A673 (cell line): ENCODE measurements around the gene VCAN. TPM values are rescaled to one million over a fixed set of nuclear protein-coding genes. Genes with fewer than 3 reads are reported as not detected.

Experiments used
- BruUV-seq: library from RNA; stranded (reverse); fragments of 400-500 nt; replicated peaks from 2 replicates; lab custom pipeline; 2021; lab: Mats Ljungman, UMichigan
- CTCF ChIA-PET: fragments of 300-600 bp; sonication (Branson Sonifier 250); formaldehyde crosslinking; loops from one replicate; lab custom pipeline; 2022; ENCODE audit warnings: antibody characterized with exemption; lab: Charles Lee
- POLR2A ChIA-PET: fragments of 300-600 bp; sonication (Branson Sonifier 250); formaldehyde crosslinking; loops from one replicate; lab custom pipeline; 2022; ENCODE audit warnings: antibody characterized with exemption; ENCODE audit not compliant: low non-redundant PET; lab: Charles Lee
- DNase-seq: peaks from one replicate; pipeline ENCODE4 v3.0.0-alpha.2; 2015; ENCODE audit warnings: low spot score
- H3K27ac ChIP-seq: fragments of 200-600 bp; sonication (generic); 2 replicates; pipeline ENCODE4 v1.5.1; 2016; ENCODE audit warnings: mixed run types, low read depth, mild to moderate bottlenecking, mixed read lengths, antibody characterized with exemption, low read length; ENCODE audit not compliant: poor library complexity, severe bottlenecking
- H3K27me3 ChIP-seq: fragments of 200-600 bp; sonication (generic); replicated peaks from 2 replicates; pipeline ENCODE4 v1.6.1; 2017; ENCODE audit warnings: mixed run types, low read depth, mild to moderate bottlenecking, mixed read lengths, antibody characterized with exemption, low read length; ENCODE audit not compliant: insufficient read depth, poor library complexity
- H3K36me3 ChIP-seq: fragments of 200-600 bp; sonication (generic); 2 replicates; pipeline ENCODE4 v1.6.1; 2016; ENCODE audit warnings: mixed run types, mild to moderate bottlenecking, mixed read lengths, antibody characterized with exemption, low read length; ENCODE audit not compliant: insufficient read depth, poor library complexity, severe bottlenecking
- H3K4me1 ChIP-seq: fragments of 200-600 bp; sonication (generic); 2 replicates; pipeline ENCODE4 v1.6.1; 2017; ENCODE audit warnings: mixed run types, mild to moderate bottlenecking, mixed read lengths, antibody characterized with exemption, low read length; ENCODE audit not compliant: insufficient read depth, poor library complexity, severe bottlenecking
- H3K4me3 ChIP-seq: fragments of 200-600 bp; sonication (generic); 2 replicates; pipeline ENCODE4 v1.5.1; 2016; ENCODE audit warnings: low read depth, mixed run types, mild to moderate bottlenecking, mixed read lengths, low read length; ENCODE audit not compliant: poor library complexity, severe bottlenecking
- H3K9me3 ChIP-seq: fragments of 200-600 bp; sonication (generic); 2 replicates; pipeline ENCODE4 v1.6.1; 2016; ENCODE audit warnings: mixed run types, low read depth, mild to moderate bottlenecking, mixed read lengths, antibody characterized with exemption, low read length; ENCODE audit not compliant: poor library complexity, severe bottlenecking
- CTCF ChIP-seq: fragments of 300-800, 200-600 bp; sonication (generic); conservative IDR thresholded peaks from 2 replicates; pipeline ENCODE4 v1.5.1; 2017; ENCODE audit warnings: low read depth, mild to moderate bottlenecking, antibody characterized with exemption, low read length, moderate library complexity, mixed read lengths
- EZH2 ChIP-seq: fragments of 200-600 bp; sonication (generic); IDR thresholded peaks from 2 replicates; pipeline ENCODE4 v1.6.1; 2017; ENCODE audit warnings: borderline replicate concordance, low read depth, mild to moderate bottlenecking, mixed read lengths, antibody characterized with exemption, low read length; ENCODE audit not compliant: poor library complexity, severe bottlenecking
- intact Hi-C: fragments of 100-400 bp; cut with micrococcal nuclease; formaldehyde crosslinking; loops from one replicate; pipeline ENCODE4 v1.10.0; 2022; ENCODE audit not compliant: unreplicated experiment
- total RNA-seq: library from RNA; stranded (reverse); gene quantifications from 2 replicates; pipeline ENCODE4 v1.2.3, GENCODE V29; 2021

VCAN gene
- total RNA-seq, 1 experiment from 2014 or later = 0.90 TPM

- TF ChIP-seq CTCF (no peak), EZH2 (no peak)
- intact Hi-C loops = no loop called here
- CTCF ChIA-PET = no interaction called here
- POLR2A ChIA-PET = no interaction called here
- BruUV-seq = no TSS peak
- Histone ChIP-seq H3K27ac (no peak overlapping the region), H3K9me3 (no peaks in the 10 kb centered on the region), H3K27me3 (no peaks in the 10 kb centered on the region), H3K4me3 (no peak overlapping the region), H3K4me1 (no peaks in the 10 kb centered on the region), H3K36me3 (no peaks in the 10 kb centered on the region)
- no peak for DNase-seq
These were observed 23.1 kb downstream of the VCAN start for GRCh38 chr5:83494666-83495065.

GRCh38 chr5:83496626-83497025, 25.1 kb downstream of the VCAN start:
- POLR2A ChIA-PET = no interaction called here
- intact Hi-C loops = no loop called here
- H3K4me3 ChIP-seq = no peak overlapping the region
- CTCF ChIA-PET = no interaction called here
- TF ChIP-seq EZH2 (no peak), CTCF (no peak)
- no peak overlapping the region for H3K27ac ChIP-seq
- no peaks in the 10 kb centered on the region for H3K27me3 ChIP-seq
- H3K9me3 ChIP-seq = no peaks in the 10 kb centered on the region
- no peak for DNase-seq
- H3K4me1 ChIP-seq = no peaks in the 10 kb centered on the region
- no peaks in the 10 kb centered on the region for H3K36me3 ChIP-seq
- BruUV-seq = no TSS peak

GRCh38 chr5:83498585-83498984, 27.0 kb downstream of the VCAN start:
- Histone ChIP-seq H3K4me3 (no peak overlapping the region), H3K36me3 (no peaks in the 10 kb centered on the region), H3K27me3 (no peaks in the 10 kb centered on the region), H3K9me3 (no peaks in the 10 kb centered on the region), H3K27ac (no peak overlapping the region), H3K4me1 (no peaks in the 10 kb centered on the region)
- TF ChIP-seq CTCF (no peak), EZH2 (no peak)
- BruUV-seq = no TSS peak
- intact Hi-C loops = no loop called here
- ChIA-PET CTCF (no interaction called here), POLR2A (no interaction called here)
- no peak for DNase-seq
